GM20431 (cell line): ENCODE measurements around the gene MPDU1.
"Not testable (repeated sequence)": the region's sequence is repeated elsewhere in the genome, so short reads cannot be mapped to it uniquely, and the experiment has no call there.

Source experiments
- in situ Hi-C: fragments of 300-500 bp; cut with MseI, MboI; formaldehyde crosslinking; loops from one replicate; pipeline ENCODE4 v1.15.0; 2020; ENCODE audit warnings: low sequenced_read_pairs; ENCODE audit not compliant: unreplicated experiment

The MPDU1 gene

DNA sequence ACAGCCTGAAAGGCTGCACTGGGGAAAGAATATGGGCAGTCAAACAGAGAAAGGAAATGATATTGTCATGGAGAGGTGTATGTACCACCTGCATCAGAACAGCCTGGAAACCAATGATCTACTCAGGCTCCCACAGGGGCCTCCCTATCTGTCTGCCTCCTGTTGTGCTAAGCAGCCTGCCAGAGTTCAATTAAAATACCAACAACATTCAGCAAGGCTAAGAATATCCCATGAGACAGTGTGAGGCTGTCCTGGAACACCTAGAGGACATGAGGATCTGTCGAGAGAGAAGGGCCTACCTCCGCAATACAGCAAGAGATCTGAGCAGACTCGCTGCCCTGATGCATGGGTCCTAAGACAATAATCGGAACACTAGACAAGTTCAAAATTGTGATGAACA lies 22.6 kb downstream of the MPDU1 start:
- in situ Hi-C loops = no loop called here

DNA sequence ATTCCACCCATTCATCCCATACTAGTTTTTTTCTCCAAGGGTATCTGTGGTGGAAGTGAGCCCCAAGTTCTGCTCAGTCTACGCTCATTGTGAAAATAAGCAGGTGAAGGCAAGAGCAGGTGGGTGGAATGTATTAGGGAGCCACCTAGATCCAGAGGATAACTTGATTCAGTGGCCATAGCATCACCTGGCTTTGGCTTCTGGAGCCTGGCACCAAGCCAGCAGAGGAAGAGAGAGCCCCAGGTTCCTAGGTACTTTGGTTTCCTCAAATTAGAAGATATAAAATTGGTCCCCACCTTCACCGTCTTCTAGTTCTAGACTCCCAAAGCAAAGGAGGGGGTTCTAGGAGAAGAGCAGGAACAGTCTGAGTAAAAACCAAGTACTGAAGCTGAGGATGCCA lies 27.0 kb downstream of the MPDU1 start:
- in situ Hi-C loops = no loop called here

DNA sequence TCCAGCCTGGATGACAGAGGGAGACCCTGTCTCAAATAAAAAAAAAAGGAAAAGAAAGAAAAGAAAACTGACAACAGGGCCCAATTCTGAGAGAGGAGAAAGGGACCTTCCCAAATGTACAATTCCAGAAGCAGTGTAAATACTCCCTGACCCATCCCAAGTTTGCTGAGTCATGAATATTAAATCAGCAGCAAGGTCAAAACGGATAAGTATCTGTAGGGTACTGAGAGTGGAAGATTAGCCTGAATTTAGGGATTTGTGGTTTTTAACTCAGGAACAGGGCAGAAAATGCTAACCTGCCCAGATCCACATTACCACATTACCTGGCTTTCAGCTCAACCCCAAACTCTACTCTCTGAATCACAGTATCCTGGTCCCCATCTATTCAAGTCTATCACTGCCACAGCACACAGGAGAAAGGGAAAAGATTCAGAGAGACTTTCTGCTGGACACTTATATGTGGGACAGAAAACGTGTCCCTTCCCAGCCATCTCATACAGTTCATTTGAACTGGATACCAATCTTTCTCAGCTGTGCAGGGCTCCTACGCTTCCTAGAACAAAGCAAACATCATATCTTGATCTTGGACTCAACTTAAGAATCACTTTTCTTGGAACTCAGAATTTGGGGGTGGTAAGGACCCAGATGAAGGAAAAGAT lies 28.1 kb downstream of the MPDU1 start:
- in situ Hi-C loops = no loop called here

DNA sequence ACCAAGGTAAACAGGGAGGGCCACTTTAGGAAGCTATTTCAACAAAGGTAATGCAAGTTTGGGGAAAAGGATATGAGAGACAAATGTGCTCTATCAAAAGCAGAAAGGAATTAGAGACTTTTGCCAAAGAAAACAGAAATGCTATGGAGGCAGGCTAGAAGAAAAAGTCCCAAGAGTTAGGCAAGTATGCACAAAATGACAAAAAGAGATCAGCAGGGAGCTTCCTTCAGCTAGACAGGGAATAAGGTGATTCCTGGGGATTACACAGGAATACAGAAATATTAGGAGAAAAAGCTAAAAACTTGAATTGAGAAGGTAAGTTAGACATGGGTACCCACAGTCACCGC lies 28.6 kb downstream of the MPDU1 start:
- in situ Hi-C loops = no loop called here

DNA sequence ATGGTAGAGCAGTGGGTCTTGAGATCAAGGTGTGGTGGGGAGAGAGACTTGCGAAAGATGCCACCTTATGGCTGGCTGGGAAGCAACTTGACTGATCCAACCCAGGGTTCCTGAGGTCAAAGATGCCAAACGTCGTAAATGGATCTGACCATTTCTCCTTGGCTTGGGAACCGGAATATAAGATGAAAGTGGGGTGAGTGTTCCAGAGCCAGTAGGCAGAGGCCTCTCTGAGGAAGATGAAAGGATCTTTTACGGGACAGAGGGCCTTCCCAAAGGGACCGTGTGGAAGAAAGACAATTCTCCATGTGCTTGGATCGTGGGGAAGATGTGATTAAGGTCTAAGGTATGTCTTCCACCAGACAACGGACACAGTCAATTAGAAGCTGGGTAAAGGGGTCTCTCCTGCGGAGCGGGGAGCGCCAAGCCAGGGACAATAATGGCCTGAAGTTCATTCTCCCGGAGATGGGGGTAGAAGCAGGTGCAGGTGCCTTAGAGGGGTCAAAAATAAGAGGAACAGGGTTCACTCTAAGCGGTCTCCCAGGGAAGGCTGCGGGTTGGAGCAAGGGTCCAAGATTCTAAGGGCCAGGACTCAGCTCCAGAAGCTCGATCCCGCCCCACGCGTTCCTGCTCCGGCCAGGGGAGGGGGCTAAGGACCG lies 30.2 kb downstream of the MPDU1 start:
- in situ Hi-C loops = no loop called here

DNA sequence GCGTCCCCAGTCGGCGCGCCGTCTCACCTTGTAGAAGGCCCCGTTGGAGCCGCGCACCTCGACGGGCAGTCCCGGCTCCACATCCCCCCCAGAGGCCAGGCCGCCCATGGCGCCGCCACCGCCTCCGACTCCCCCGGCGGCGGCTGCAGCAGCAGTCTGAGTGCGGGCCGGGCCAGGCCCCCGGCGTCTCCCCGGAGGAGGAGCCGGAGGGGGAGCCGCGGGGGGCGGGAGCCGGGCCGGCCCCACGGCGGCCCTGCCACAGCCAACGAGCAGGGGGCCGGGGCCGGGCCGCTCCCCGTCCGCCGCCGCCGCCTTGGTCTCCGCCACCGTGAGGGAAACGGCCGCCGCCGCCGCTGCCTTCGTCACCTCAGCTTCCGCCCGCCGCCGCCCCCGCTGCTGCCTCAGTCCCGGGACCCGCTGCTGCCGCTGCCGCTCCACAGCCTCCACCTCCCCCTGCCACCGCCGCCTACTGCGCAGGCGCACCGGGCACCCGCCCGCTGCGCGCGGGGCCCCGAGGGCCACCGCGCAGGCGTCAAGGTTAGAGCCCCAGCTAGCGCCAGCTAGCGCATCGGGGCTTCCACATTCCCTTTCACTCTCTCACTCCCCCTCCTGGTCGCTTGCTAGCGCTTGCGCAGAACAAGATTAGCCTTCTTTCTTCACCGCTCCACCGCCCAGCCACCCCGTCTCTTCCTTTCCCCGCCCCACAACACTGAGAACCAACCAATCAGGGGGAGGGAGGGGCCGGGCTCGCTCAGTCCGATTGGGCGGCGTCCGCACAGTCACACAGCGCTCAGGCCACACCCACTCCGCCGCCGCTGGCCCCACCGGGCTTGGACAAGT lies 31.0 kb downstream of the MPDU1 start, which contains the start of gene FXR2:
FXR2 (minus strand) TSS at position 473 of the 840 bp plus-strand sequence; CDS start at position 108, 365 bp downstream.
- in situ Hi-C loops = no loop called here

DNA sequence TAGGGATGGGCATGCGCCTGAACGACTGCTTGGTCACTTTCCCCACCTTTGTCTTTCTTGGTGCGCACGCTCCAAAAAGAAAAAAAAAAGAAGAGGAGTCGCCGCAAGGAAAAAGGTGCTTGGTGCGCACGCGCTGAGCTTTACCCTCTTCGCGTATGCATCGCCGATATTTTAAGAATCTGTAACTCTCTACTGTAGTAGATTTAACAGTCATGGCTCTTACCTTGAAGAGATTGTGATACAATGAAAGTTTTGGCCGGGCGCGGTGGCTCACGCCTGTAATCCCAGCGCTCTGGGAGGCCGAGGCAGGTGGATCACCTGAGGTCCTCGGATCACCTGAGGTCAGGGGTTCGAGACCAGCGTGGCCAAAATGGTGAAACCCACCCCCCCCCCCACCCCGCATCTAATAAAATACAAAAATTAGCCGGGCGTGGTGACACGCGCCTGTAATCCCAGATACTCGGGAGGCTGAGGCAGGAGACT lies 31.7 kb downstream of the MPDU1 start:
- in situ Hi-C loops = no loop called here

DNA sequence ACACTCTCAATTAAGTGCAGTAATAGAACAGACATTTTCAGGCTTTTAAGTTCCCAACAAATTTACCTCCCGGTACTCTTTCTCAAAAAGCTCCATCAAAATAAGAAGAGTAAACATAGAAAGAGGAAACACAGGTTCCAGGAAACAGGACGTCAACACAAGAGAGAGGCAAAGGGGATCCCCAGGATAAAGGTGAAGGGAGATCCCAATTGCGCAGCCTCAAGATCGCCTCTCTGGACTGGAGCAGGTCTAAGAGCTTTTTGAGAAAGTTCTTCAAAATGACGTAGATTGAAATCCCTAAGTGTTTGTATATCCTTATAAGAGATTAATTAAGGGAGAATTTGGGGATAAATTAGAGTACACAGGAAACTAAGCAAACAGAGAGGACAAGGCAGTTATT lies 35.0 kb downstream of the MPDU1 start:
- in situ Hi-C loops = no loop called here

DNA sequence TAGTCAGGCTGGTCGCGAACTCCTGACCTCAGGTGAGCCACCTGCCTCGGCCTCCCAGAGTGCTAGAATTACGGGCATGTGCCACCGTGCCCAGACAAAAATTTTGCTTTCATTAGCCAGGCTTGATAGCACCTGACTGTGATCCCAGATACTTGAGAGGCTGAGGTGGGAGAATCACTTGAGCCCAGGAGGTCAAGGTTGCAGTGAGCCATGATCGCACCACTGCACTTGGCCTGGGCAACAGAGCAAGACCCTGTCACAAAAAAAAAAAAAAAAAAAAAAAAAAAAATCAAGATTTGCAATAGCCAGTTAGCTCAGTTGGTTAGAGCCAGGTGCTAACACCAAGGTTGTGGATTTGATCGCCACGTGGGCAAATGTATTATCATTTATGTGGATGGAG lies 37.2 kb downstream of the MPDU1 start:
- in situ Hi-C loops = no loop called here

DNA sequence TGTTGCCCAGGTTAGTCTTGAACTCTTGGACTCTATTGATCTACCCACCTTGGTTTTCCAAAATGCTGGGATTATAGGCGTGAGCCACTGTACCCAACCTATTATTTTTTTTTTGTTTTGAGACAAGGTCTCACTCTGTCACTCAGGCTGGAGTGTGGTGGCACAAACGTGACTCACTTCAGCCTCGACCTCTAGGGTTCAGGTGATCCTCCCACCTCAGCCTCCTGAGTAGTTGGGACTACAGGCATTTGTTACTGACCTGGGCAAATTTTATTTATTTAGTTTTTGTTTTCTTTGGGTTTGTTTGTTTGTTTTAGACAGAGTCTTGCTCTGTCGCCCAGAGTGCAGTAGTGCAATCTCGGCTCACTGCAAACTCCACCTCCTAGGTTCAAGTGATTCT lies 40.0 kb downstream of the MPDU1 start:
- in situ Hi-C loops = no loop called here

DNA sequence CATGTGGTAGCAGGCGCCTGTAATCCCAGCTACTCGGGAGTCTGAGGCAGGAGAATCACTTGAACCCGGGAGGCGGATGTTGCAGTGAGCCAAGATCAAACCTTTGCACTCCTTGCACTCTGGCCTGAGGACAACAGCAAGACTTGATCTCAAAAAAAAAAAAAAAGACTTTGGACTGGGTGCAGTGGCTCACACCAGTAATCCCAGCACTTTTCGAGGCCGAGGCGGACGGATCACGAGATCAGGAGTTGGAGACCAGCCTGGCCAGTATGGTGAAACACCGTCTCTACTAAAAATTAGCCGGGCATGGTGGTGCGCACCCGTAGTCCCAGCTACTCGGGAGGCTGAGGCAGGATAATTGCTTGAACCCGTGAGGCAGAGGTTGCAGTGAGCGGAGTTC lies 42.1 kb downstream of the MPDU1 start:
- in situ Hi-C loops = not testable (repeated sequence)

DNA sequence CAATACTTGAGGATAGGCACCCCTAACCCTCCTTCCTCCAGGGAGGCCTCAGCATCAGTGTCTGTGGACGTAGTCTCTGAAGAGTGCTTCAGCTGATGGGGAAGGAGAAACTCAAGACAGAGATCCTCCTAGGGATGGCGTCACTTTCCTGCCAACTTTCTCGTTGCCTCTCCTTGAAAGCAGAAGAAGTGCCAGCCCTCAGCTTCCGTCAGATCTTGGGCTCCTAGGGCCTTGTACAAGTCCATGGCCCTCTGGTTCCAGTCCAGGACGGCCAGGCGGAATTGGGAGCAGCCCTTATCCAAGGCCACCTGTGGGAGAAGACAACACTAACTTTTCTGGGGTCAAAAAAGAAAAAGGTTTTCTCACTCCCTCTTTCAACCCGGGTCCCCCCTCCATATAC lies 42.7 kb downstream of the MPDU1 start:
- in situ Hi-C loops = no loop called here

DNA sequence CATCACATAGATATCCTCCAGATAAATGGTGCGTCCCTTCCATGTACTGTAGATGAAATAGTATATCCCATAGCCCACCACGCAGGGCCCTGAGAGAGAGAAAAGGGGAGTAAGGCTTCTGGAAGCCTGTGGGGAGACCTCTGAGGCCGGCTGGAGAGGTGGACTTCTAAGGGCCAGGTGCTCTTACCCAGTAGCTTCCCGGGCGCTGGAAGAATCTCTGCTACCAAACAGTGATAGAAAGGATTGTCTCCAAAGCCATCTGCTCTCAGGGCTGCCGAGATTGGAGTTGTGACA lies 43.3 kb downstream of the MPDU1 start:
- in situ Hi-C loops = no loop called here

DNA sequence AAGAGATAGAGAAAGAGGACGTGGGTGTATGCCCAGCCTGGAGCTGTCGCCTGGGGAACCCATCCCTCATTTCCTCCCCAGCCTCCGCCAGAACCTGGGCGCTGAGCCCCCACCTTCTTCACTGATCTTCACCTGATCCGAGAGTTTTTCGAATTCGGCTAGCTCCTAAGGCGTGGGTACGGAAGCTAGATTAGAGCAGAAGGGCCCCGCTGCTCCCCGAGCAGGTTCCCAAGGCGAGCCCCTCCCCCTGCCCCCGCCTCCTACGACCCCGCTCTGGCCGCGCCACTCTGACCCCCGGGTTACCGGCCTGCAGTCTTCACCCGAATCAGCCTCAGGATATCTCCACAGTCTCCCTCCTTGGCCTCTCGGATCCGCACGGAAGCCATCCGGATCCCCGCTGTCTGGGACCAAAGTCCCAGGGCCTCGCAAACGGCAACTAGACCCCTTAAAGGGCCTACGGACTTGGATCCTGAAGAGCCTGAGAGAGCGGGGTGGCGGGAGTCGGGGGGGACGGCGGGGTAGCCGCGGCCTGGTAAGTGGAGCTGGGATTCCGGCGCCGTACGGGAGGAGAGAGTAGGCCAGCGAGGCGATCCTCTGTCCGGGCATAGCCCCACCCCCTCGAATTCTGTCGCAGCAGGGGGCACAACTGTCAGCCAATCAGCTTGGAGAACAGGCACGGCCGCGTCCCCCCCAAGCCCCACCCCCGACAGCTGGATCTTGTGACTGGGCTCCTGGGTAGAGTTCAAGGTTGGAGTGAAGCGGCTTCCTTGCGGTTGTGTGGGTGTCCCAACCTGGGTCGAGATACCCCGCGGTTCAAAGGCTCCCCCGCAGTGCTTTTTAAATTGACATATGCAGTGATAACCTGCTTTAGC lies 43.8 kb downstream of the MPDU1 start, which contains the start of gene SAT2:
SAT2 (minus strand) TSS at position 572 of the 872 bp plus-strand sequence; CDS start at position 386, 186 bp downstream.
- in situ Hi-C loops = no loop called here

DNA sequence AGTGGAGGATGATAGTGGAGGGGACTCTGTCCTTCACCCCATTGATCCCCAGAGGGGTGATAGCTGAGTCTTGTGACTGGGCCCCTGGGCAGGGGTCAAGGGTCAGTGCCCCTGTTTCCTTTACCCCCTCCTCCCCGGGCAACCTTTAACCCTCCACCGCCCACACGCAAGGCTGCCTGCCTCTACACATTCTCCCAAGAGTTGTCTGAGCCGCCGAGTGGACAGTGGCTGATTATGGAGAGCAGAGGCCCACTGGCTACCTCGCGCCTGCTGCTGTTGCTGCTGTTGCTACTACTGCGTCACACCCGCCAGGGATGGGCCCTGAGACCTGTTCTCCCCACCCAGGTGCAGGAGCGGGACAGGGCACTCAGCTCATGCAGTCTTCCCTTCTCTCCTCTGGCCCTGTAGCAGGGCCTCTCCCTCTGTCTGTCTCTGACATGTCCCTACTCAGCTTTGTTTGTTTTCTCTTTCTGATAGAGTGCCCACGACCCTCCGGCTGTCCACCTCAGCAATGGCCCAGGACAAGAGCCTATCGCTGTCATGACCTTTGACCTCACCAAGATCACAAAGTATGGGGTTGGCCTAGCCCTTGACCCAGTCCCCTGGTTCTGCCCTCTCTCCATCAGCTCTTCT lies 46.4 kb downstream of the MPDU1 start, which contains the start of gene SHBG:
SHBG (plus strand) TSS at position 197 of the 633 bp plus-strand sequence; CDS start at position 235, 38 bp downstream.
- in situ Hi-C loops = no loop called here

DNA sequence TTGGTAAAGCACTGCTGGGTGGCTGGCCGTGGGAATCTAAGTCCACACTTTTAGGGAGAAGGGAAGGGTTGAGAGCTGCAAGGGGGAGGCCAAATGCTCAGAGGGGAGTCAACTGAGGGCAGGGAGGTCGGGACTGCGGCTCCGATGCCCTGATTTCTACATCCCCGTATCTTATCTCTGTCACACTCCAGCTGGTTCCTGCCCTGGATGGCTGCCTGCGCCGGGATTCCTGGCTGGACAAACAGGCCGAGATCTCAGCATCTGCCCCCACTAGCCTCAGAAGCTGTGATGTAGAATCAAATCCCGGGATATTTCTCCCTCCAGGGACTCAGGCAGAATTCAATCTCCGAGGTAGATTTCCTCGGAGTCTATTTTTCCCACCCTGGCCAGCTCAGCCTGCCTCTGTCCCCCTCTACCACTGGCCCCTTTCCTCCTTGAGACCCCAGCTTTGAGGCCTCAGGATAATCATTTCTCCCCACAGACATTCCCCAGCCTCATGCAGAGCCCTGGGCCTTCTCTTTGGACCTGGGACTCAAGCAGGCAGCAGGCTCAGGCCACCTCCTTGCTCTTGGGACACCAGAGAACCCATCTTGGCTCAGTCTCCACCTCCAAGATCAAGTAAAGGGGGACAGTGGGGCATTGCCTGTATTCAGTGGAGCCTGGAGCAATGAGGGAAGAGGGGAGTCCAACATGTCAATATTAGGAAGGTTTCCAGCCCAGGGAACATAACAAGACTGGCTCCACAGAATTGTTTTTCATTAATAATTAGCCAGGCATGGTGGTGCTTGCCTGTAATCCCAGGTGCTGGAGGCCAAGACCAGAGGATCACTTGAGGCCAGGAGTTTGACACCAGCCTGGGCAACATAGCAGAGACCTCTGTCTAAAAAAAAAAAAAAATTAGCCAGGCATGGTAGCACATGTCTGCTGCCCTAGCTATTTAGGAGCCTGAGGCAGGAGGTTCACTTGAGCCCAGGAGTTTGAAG lies 48.0 kb downstream of the MPDU1 start:
- in situ Hi-C loops = no loop called here

DNA sequence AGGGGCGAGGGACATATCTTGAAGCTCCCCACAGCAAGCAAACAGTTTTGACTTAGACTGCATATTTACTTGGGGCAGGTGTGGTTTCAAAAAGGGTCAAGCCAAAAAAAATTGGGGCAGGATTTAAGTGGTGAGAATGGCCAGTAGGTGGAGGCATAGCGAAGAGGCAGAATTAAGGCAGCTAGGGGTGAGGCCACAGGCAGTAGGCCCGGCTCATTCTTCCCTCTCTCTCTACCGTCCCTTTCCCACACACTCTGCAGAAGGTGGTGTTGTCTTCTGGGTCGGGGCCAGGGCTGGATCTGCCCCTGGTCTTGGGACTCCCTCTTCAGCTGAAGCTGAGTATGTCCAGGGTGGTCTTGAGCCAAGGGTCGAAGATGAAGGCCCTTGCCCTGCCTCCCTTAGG lies 48.8 kb downstream of the MPDU1 start:
- in situ Hi-C loops = no loop called here

DNA sequence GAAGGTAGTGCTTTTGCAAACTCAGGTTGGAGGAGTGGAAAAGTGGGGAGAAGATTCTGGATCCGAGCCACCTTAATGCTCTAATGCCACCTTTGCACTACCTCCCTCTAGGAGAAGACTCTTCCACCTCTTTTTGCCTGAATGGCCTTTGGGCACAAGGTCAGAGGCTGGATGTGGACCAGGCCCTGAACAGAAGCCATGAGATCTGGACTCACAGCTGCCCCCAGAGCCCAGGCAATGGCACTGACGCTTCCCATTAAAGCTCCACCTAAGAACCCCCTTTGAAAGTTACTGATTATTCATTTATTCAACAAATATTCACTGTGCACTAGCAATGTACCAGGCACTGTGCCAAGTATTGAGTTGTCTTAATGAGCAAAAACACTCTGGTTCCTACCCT lies 49.4 kb downstream of the MPDU1 start:
- in situ Hi-C loops = no loop called here
